ENCODE measurements around the gene NANS.

- TF ChIP-seq CTCF (conservative IDR thresholded peaks at IDR 0.05; ENCODE audit: low read length) (no peak), EZH2phosphoT487 (IDR thresholded peaks at IDR 0.05; ENCODE audit: borderline replicate concordance, low read depth, low read length) (no peak)
Measured at GRCh38 chr9:98127226-98127625, 70.7 kb downstream of the NANS start.
